Measurements from ENCODE around the gene TAS2R50. TPM values are rescaled to one million over a fixed set of nuclear protein-coding genes. Genes with fewer than 3 reads are reported as not detected.
"Not testable (repeated sequence)": the region's sequence is repeated elsewhere in the genome, so short reads cannot be mapped to it uniquely, and the experiment has no call there.

TAS2R50 gene, protein sequence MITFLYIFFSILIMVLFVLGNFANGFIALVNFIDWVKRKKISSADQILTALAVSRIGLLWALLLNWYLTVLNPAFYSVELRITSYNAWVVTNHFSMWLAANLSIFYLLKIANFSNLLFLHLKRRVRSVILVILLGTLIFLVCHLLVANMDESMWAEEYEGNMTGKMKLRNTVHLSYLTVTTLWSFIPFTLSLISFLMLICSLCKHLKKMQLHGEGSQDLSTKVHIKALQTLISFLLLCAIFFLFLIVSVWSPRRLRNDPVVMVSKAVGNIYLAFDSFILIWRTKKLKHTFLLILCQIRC
- 1 to 10 TPM in 1 of 2 donors, not detected in 1; 1.2 TPM for total RNA-seq

DNA sequence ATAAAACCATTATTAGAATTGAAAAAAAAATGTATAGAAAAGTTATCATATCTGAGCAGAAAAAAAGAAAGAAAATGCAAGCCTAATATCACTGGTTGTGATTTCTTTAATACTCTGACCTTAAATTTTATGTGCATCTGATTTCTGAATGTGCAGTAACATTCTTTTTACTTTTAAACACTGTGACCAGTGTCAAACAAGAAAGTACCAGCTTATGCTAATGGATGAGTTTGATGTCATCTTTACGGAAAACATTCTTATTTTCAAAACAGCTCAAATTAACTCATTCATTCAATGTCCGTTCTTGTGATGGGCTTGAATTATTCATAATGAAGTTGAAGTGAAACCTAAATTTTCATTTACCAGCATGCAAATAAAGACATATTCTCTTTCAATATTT, at the start of gene TAS2R50:
TSS of gene TAS2R50 (minus strand) at position 101 of the 400 bp plus-strand sequence. CDS start at position 49, 52 bp downstream.
- no peak for DNase-seq (ENCODE audit: low spot score)
- no peaks in the 10 kb centered on the region for H3K27me3 ChIP-seq
- no peaks in the 10 kb centered on the region for H3K4me1 ChIP-seq
- no peak within 1 kb of the TSS for H3K4me3 ChIP-seq
- no peaks in the 10 kb centered on the region for H3K36me3 ChIP-seq
- TF ChIP-seq, protein P1, sequence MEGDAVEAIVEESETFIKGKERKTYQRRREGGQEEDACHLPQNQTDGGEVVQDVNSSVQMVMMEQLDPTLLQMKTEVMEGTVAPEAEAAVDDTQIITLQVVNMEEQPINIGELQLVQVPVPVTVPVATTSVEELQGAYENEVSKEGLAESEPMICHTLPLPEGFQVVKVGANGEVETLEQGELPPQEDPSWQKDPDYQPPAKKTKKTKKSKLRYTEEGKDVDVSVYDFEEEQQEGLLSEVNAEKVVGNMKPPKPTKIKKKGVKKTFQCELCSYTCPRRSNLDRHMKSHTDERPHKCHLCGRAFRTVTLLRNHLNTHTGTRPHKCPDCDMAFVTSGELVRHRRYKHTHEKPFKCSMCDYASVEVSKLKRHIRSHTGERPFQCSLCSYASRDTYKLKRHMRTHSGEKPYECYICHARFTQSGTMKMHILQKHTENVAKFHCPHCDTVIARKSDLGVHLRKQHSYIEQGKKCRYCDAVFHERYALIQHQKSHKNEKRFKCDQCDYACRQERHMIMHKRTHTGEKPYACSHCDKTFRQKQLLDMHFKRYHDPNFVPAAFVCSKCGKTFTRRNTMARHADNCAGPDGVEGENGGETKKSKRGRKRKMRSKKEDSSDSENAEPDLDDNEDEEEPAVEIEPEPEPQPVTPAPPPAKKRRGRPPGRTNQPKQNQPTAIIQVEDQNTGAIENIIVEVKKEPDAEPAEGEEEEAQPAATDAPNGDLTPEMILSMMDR (IDR thresholded peaks at IDR 0.05): no peak
- H3K27ac ChIP-seq: no peak within 1 kb of the TSS
- H3K9me3 ChIP-seq: no peaks in the 10 kb centered on the region

DNA sequence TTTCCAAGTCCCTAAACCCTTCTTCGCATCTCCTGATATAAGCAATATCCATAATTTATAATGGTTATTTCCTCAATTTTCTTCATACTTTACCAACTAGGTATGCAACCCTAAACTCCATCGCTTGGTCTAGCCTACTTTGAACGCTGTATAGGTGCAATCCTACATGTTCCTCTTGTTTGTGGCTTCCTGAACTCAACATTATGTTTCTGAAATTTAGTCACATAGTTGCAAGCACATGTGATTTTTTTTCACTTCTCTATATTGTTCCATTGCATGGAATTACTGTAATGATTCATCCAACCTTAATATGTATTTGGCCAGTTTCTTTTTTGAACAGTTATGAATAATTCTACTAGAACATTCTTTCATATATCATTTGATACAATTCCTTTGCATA, 47.2 kb upstream of the TAS2R50 start:
- not testable (repeated sequence) for H3K4me3 ChIP-seq; H3K9me3 ChIP-seq; H3K36me3 ChIP-seq; H3K27ac ChIP-seq; DNase-seq (ENCODE audit: low spot score); H3K4me1 ChIP-seq; H3K27me3 ChIP-seq

DNA sequence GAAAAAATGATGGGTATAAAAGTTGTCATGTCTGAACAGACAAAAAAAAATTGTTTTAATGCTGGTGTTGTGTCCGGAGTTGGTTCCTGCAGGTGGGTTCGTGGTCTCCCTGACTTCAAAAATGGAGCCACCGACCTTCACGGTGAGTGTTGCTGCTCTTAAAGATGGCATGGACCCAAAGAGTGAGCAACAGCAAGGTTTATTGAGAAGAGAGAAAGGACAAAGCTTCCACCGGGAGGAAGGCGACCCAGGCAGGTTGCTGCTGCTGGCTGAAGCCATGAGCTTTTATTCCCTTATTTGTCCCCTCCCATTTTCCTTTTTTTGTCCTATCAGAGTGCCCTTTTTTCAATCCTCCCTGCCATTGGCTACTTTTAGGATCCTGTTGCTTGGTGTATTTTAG, 44.6 kb upstream of the TAS2R50 start, which contains the start of gene TAS2R31:
TSS of gene TAS2R31 (minus strand) at position 101 of the 400 bp plus-strand sequence. CDS start at position 29, 72 bp downstream.
- Histone ChIP-seq H3K4me3 (no peak within 1 kb of the TSS), H3K4me1 (no peaks in the 10 kb centered on the region), H3K27me3 (no peaks in the 10 kb centered on the region), H3K9me3 (no peaks in the 10 kb centered on the region), H3K27ac (no peak within 1 kb of the TSS), H3K36me3 (no peaks in the 10 kb centered on the region)
- DNase-seq (ENCODE audit: low spot score): no peak
- TF ChIP-seq, protein P1 (IDR thresholded peaks at IDR 0.05): no peak

DNA sequence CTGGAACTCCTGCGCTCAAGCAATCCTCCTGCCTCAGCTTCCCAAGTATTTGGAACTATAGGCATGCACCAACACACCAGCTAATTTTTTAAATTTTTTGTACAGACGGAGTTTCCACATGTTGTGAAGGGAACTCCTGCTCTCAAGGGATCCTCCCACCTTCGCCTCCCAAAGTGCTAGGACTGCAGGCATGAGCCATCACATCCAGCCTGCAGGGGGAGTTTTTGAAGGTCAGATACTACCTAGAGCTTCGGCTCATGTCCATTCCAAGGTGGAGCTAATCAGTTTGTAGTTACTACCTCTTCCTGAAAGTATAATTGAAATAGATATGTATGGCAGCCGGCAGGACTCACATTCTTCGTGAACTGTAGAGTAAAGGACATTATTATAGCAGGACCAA, 39.4 kb upstream of the TAS2R50 start:
- no peaks in the 10 kb centered on the region for H3K36me3 ChIP-seq
- TF ChIP-seq, protein P1 (IDR thresholded peaks at IDR 0.05): no peak
- no peaks in the 10 kb centered on the region for H3K9me3 ChIP-seq
- DNase-seq (ENCODE audit: low spot score): no peak
- no peak overlapping the region for H3K4me3 ChIP-seq
- no peaks in the 10 kb centered on the region for H3K4me1 ChIP-seq
- no peak overlapping the region for H3K27ac ChIP-seq
- no peaks in the 10 kb centered on the region for H3K27me3 ChIP-seq

DNA sequence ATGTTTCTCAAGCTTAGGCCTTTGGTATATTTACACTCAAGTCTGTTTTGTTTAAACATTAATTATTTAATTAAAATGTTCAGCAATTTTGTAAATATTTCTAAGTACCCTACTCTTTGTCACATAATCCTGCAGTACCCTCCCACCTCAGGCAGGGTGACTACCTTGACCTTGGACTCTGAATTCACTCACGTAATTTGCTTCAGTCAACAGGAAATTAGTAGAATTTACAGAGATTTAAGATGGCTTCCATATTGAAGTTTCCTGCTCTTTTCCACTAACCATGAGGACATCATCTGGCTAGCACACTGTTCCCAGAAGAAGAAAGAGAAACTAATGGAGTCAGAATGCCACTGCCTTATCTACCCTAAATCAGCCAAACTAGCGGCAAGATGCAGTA, 36.7 kb upstream of the TAS2R50 start:
- Histone ChIP-seq H3K36me3 (no peaks in the 10 kb centered on the region), H3K9me3 (no peaks in the 10 kb centered on the region), H3K4me1 (no peaks in the 10 kb centered on the region), H3K27ac (no peak overlapping the region), H3K4me3 (no peak overlapping the region), H3K27me3 (no peaks in the 10 kb centered on the region)
- TF ChIP-seq, protein P1 (IDR thresholded peaks at IDR 0.05): no peak
- DNase-seq (ENCODE audit: low spot score): no peak

DNA sequence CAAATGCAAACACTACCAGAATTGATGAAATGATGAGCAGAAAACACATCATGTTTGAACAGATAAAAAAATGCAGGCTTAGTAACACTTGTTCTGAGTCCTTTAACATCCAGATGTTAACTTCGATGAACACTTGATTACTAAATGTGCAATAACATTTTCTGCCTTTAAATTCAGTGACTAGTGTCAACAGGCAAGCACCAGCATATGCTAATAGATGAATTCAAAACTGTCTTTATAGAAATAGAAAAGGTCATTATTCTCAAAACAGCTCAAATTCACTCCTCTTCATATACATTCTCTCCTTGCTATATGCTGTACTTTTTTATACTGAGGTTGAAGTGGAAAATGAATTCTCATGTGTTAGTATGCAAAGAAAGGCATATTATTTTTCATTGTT, 35.8 kb upstream of the TAS2R50 start, which contains the start of gene TAS2R19:
TSS of gene TAS2R19 (minus strand) at position 101 of the 400 bp plus-strand sequence. CDS start at position 52, 49 bp downstream.
- H3K4me1 ChIP-seq: no peaks in the 10 kb centered on the region
- no peak within 1 kb of the TSS for H3K27ac ChIP-seq
- H3K9me3 ChIP-seq: no peaks in the 10 kb centered on the region
- DNase-seq (ENCODE audit: low spot score): no peak
- TF ChIP-seq, protein P1 (IDR thresholded peaks at IDR 0.05): no peak
- no peak within 1 kb of the TSS for H3K4me3 ChIP-seq
- H3K27me3 ChIP-seq: no peaks in the 10 kb centered on the region
- no peaks in the 10 kb centered on the region for H3K36me3 ChIP-seq
